H1 (cell line): ENCODE measurements around the gene TMEM139. TPM values are rescaled to one million over a fixed set of nuclear protein-coding genes. Genes with fewer than 3 reads are reported as not detected.

Experiments used
- CTCF ChIA-PET: fragments of 300-600 bp; sonication (Branson Sonifier 250); formaldehyde crosslinking; loops from one replicate; lab custom pipeline; 2021; ENCODE audit not compliant: partially characterized antibody; lab: Charles Lee
- POLR2A ChIA-PET: fragments of 300-600 bp; sonication (Branson Sonifier 250); formaldehyde crosslinking; loops from one replicate; lab custom pipeline; 2021; ENCODE audit warnings: inconsistent platforms; ENCODE audit not compliant: partially characterized antibody; lab: Charles Lee
- DNase-seq, 2 experiments: peaks; one replicate each; pipeline versions ENCODE4 v3.0.0 to v3.0.0-alpha.2; 2010 to 2022; ENCODE audit warnings: low spot score in 2 of 2, low read depth in 1 of 2, mixed read lengths in 1 of 2
- FAIRE-seq: peaks from 2 replicates; lab custom pipeline; 2011; peaks lifted over from hg19 to GRCh38; lab: Jason Lieb, UNC
- H2AFZ ChIP-seq: 2 replicates; pipeline ENCODE4 v1.8.1; 2012; ENCODE audit warnings: low read length, inconsistent platforms
- H2AK5ac ChIP-seq: 2 replicates; pipeline ENCODE4 v1.6.1; 2013; ENCODE audit warnings: low read depth, low read length
- H2BK120ac ChIP-seq: replicated peaks from 2 replicates; pipeline ENCODE3; 2013; ENCODE audit warnings: low read depth, low read length, inconsistent platforms
- H2BK12ac ChIP-seq: 2 replicates; pipeline ENCODE4 v1.6.1; 2013; ENCODE audit warnings: low read depth, low read length
- H2BK15ac ChIP-seq: 2 replicates; pipeline ENCODE4 v1.6.1; 2013; ENCODE audit warnings: low read length
- H2BK20ac ChIP-seq: 2 replicates; pipeline ENCODE4 v1.6.1; 2013; ENCODE audit warnings: low read length
- H2BK5ac ChIP-seq: 2 replicates; pipeline ENCODE4 v1.6.1; 2013; ENCODE audit warnings: low read depth, low read length
- H3K14ac ChIP-seq: 2 replicates; pipeline ENCODE4 v1.6.1; 2013; ENCODE audit warnings: inconsistent platforms; ENCODE audit not compliant: insufficient read length
- H3K18ac ChIP-seq: 2 replicates; pipeline ENCODE4 v1.6.1; 2013; ENCODE audit warnings: low read length; ENCODE audit errors: extremely low read depth
- H3K23ac ChIP-seq: 2 replicates; pipeline ENCODE4 v1.6.1; 2013; ENCODE audit warnings: inconsistent platforms; ENCODE audit not compliant: insufficient read length
- H3K23me2 ChIP-seq: 2 replicates; pipeline ENCODE4 v1.6.1; 2013; ENCODE audit warnings: low read depth, low read length
- H3K27ac ChIP-seq: 2 replicates; pipeline ENCODE4 v1.6.1; 2011; ENCODE audit warnings: low read depth, low read length, inconsistent platforms
- H3K27me3 ChIP-seq, 4 experiments: replicated peaks in 1 of 4; 1 replicate in 1 of 4; 2 replicates in 3 of 4; pipeline versions ENCODE4 v1.6.1 to v1.8.1; 2011 to 2013; ENCODE audit warnings: low read length in 3 of 4, mild to moderate bottlenecking in 3 of 4, inconsistent platforms in 2 of 4, mixed read lengths in 2 of 4, moderate library complexity in 1 of 4; ENCODE audit not compliant: control insufficient read depth in 3 of 4, insufficient read depth in 3 of 4; ENCODE audit errors: extremely low read depth in 1 of 4
- H3K36me3 ChIP-seq, 4 experiments: 2 replicates each; pipeline versions ENCODE4 v1.6.1 to v1.8.1; 2011 to 2013; ENCODE audit warnings: mild to moderate bottlenecking in 4 of 4, low read length in 3 of 4, moderate library complexity in 2 of 4, control low read depth in 1 of 4, inconsistent platforms in 1 of 4; ENCODE audit not compliant: insufficient read depth in 4 of 4, control insufficient read depth in 2 of 4
- H3K4ac ChIP-seq: replicated peaks from 2 replicates; pipeline ENCODE3; 2013; ENCODE audit warnings: low read length, low read depth, mixed read lengths, inconsistent platforms; ENCODE audit not compliant: insufficient read length
- H3K4me1 ChIP-seq, 4 experiments: replicated peaks in 1 of 4; 1 replicate in 1 of 4; 2 replicates in 3 of 4; pipeline versions ENCODE4 v1.6.1 to v1.8.1; 2011 to 2013; ENCODE audit warnings: low read length in 3 of 4, inconsistent platforms in 2 of 4, mixed read lengths in 1 of 4; ENCODE audit not compliant: insufficient read depth in 4 of 4, control insufficient read depth in 3 of 4
- H3K4me2 ChIP-seq, 2 experiments: 2 replicates each; pipeline versions ENCODE4 v1.6.1 to v1.8.1; 2011 to 2013; ENCODE audit warnings: low read depth in 2 of 2, low read length in 2 of 2, control low read depth in 1 of 2, inconsistent platforms in 1 of 2, mild to moderate bottlenecking in 1 of 2; ENCODE audit not compliant: insufficient read depth in 1 of 2
- H3K4me3 ChIP-seq, 4 experiments: fragments of 200-600, 300-600 bp in 1 of 4; sonication (generic), shearing (Covaris generic), sonication (Bioruptor Twin) in 1 of 4; 2 replicates each; pipeline versions ENCODE4 v1.5.1 to v1.8.1; 2011 to 2016; ENCODE audit warnings: low read length in 4 of 4, low read depth in 3 of 4, control low read depth in 2 of 4, inconsistent platforms in 2 of 4, mild to moderate bottlenecking in 2 of 4, mixed read lengths in 1 of 4, moderate library complexity in 1 of 4; ENCODE audit not compliant: insufficient read depth in 2 of 4; ENCODE audit errors: extremely low read depth in 1 of 4
- H3K56ac ChIP-seq: replicated peaks from 2 replicates; pipeline ENCODE3; 2013; ENCODE audit warnings: low read depth, mild to moderate bottlenecking, mixed read lengths, low read length, inconsistent platforms; ENCODE audit not compliant: insufficient read length
- H3K79me1 ChIP-seq: 2 replicates; pipeline ENCODE4 v1.6.1; 2013; ENCODE audit warnings: low read depth, low read length, control low read depth
- H3K79me2 ChIP-seq, 2 experiments: 2 replicates each; pipeline versions ENCODE4 v1.6.1 to v1.8.1; 2012 to 2013; ENCODE audit warnings: low read length in 2 of 2, mild to moderate bottlenecking in 2 of 2, inconsistent platforms in 1 of 2; ENCODE audit not compliant: insufficient read depth in 2 of 2, control insufficient read depth in 1 of 2
- H3K9ac ChIP-seq, 4 experiments: replicated peaks in 1 of 4; 1 replicate in 1 of 4; 2 replicates in 3 of 4; pipeline versions ENCODE4 v1.6.1 to v1.8.1; 2011 to 2013; ENCODE audit warnings: low read depth in 3 of 4, low read length in 3 of 4, control low read depth in 2 of 4, mild to moderate bottlenecking in 2 of 4, moderate library complexity in 2 of 4, inconsistent platforms in 1 of 4; ENCODE audit errors: extremely low read depth in 1 of 4
- H3K9me3 ChIP-seq, 2 experiments: 2 replicates each; pipeline versions ENCODE4 v1.6.1 to v1.8.1; 2012 to 2013; ENCODE audit warnings: mild to moderate bottlenecking in 2 of 2, moderate library complexity in 2 of 2, control low read depth in 1 of 2, inconsistent platforms in 1 of 2, low read depth in 1 of 2, low read length in 1 of 2, mixed read lengths in 1 of 2; ENCODE audit not compliant: insufficient read depth in 2 of 2
- H4K20me1 ChIP-seq, 2 experiments: replicated peaks in 1 of 2; 2 replicates each; pipeline versions ENCODE3 to v1.8.1; 2011 to 2013; ENCODE audit warnings: inconsistent platforms in 2 of 2, low read length in 2 of 2, mild to moderate bottlenecking in 1 of 2; ENCODE audit not compliant: insufficient read depth in 2 of 2, control insufficient read depth in 1 of 2
- H4K5ac ChIP-seq: 2 replicates; pipeline ENCODE4 v1.6.1; 2013; ENCODE audit warnings: low read length, low read depth, mixed read lengths, inconsistent platforms; ENCODE audit not compliant: insufficient read length
- H4K8ac ChIP-seq: 2 replicates; pipeline ENCODE4 v1.8.0; 2013; ENCODE audit warnings: mild to moderate bottlenecking, moderate library complexity, low read length, inconsistent platforms; ENCODE audit not compliant: insufficient read depth; ENCODE audit errors: extremely low read depth
- H4K91ac ChIP-seq: replicated peaks from 2 replicates; pipeline ENCODE3; 2013; ENCODE audit warnings: low read length, mixed read lengths, inconsistent platforms; ENCODE audit not compliant: insufficient read length
- ASH2L ChIP-seq: fragments of 200-600, 300-600 bp; sonication (generic); IDR thresholded peaks from one replicate; pipeline ENCODE4 v1.7.1; 2017; ENCODE audit warnings: low read length
- CREB1 ChIP-seq: IDR thresholded peaks from 2 replicates; pipeline ENCODE4 v1.6.1; 2012; ENCODE audit warnings: inconsistent platforms
- CTCF ChIP-seq, 3 experiments: IDR thresholded peaks; 1 replicate in 2 of 3; 2 replicates in 1 of 3; pipeline versions ENCODE4 v1.5.1 to v1.6.1; 2011; ENCODE audit warnings: low read length in 3 of 3, mild to moderate bottlenecking in 3 of 3, inconsistent platforms in 2 of 3, low read depth in 1 of 3, moderate library complexity in 1 of 3; ENCODE audit not compliant: insufficient read depth in 1 of 3; ENCODE audit errors: control extremely low read depth in 1 of 3
- JUN ChIP-seq: IDR thresholded peaks from 2 replicates; pipeline ENCODE4 v1.6.1; 2011; ENCODE audit warnings: low read depth, mild to moderate bottlenecking, improper control_type of control experiment, low read length
- NANOG ChIP-seq: IDR thresholded peaks from 2 replicates; pipeline ENCODE4 v1.6.1; 2011; ENCODE audit warnings: low read length, low read depth, mild to moderate bottlenecking, inconsistent platforms; ENCODE audit not compliant: insufficient read depth, poor library complexity, severe bottlenecking
- RNF2 ChIP-seq: fragments of 200-900, 300-1000 bp; sonication (generic); IDR thresholded peaks from 2 replicates; pipeline ENCODE4 v1.7.1; 2016; ENCODE audit warnings: borderline replicate concordance, low read depth, mild to moderate bottlenecking, antibody characterized with exemption, low read length; ENCODE audit not compliant: poor library complexity, severe bottlenecking; ENCODE audit errors: missing control alignments
- YY1 ChIP-seq: IDR thresholded peaks from 2 replicates; pipeline ENCODE4 v1.6.1; 2011; ENCODE audit warnings: low read depth, mild to moderate bottlenecking, low read length
- WGBS, 2 experiments: shearing (Covaris generic) in 1 of 2; methylation state at CpG; one replicate each; pipeline versions ENCODE4 v1.1.6 to v1.1.7; 2013 to 2015; ENCODE audit warnings: low lambda C conversion rate in 2 of 2, mixed read lengths in 2 of 2, inconsistent platforms in 1 of 2, low coverage in 1 of 2, missing lambda C conversion rate in 1 of 2; ENCODE audit not compliant: insufficient replicate concordance in 2 of 2, insufficient coverage in 1 of 2, insufficient read length in 1 of 2; ENCODE audit errors: extremely low coverage in 1 of 2, missing lambda C conversion rate in 1 of 2; 5-methylcytosine and 5-hydroxymethylcytosine counted together
- polyA plus RNA-seq, 7 experiments: library from polyadenylated mRNA; depleted of rRNA in 3 of 7; stranded (reverse) in 5 of 7; unstranded in 2 of 7; fragments of >200 nt in 5 of 7; fragments of 200-250 nt in 2 of 7; gene quantifications; 1 replicate in 5 of 7; 2 replicates in 1 of 7; 4 replicates in 1 of 7; pipeline versions ENCODE4 v1.2.1 to v1.2.3, GENCODE V29; 2011 to 2013; ENCODE audit warnings: missing spikeins in 2 of 7, mixed read lengths in 2 of 7
- total RNA-seq: library from RNA; stranded (reverse); fragmentation: NEBNext Ultra II Directional; extraction: Animal tissue kit (Norgen Biotek cat#: 25700); gene quantifications from 2 replicates; pipeline ENCODE4 v1.2.1, GENCODE V29; 2021

TMEM139 gene
- total and polyA plus RNA-seq, 2 of the 8 experiments (the other 6 are each of a cell fraction or from before 2014, with no cell fraction given): 3.2 to 6.7 TPM

GRCh38 chr7:143322760-143323633 lies 38.2 kb downstream of the TMEM139 start:
- Histone ChIP-seq H2BK15ac (peak overlapping the region; percentile 61; the same call in 1 of the 2 replicates), H4K20me1 (no peaks in the 10 kb centered on the region), H3K4me1 (peaks cover 0 to 5% (median 0%) of the 10 kb centered on the region in 4 experiments; a peak in 1 of 7 replicates), H2AK5ac (no peak overlapping the region), H2BK5ac (peak overlapping the region; percentile 27; the same call in 1 of the 2 replicates), H3K4me2 (no peak overlapping the region), H3K36me3 (no peaks in the 10 kb centered on the region), H4K8ac (0 out of 2 replicates have a peak overlapping the region, but pooled peaks have one; percentile 11), H2BK20ac (0 out of 2 replicates have a peak overlapping the region, but pooled peaks have one; percentile 36), H3K9ac (no peak overlapping the region), H4K5ac (no peak overlapping the region), H4K91ac (no peak overlapping the region), H2BK12ac (no peak overlapping the region; the same call in 1 of the 2 replicates), H3K23ac (no peak overlapping the region), H3K27ac (no peak overlapping the region), H3K27me3 (no peaks in the 10 kb centered on the region), H3K14ac (no peak overlapping the region), H3K56ac (no peak overlapping the region), H3K79me1 (no peaks in the 10 kb centered on the region), H3K23me2 (no peaks in the 10 kb centered on the region), H3K9me3 (no peaks in the 10 kb centered on the region), H3K4me3 (no peak overlapping the region), H3K18ac (no peak overlapping the region), H3K79me2 (no peaks in the 10 kb centered on the region), H3K4ac (no peak overlapping the region), H2AFZ (peak overlapping the region; percentile 31; the same call in 1 of the 2 replicates), H2BK120ac (no peak overlapping the region)
- WGBS, 2 experiments: 88% methylated on average over 20 of the region's 23 CpGs; no CpG with 5 or more reads in 1 of the 2 experiments
- TF ChIP-seq CTCF (IDR thresholded peaks at IDR 0.05; ENCODE audit: control extremely low read depth in 1 of 3, insufficient read depth in 1 of 3, low read depth in 1 of 3, low read length in 3 of 3) (no peak), NANOG (no peak), ASH2L (no peak), JUN (no peak), RNF2 (no peak), YY1 (no peak), CREB1 (no peak)
- CTCF ChIA-PET: interaction anchor here (0.9 to 4.5 kb wide), 10 partner anchors 10 to 61 kb away, joined by 3 to 30 read pairs (median 4); no protein-coding TSS in a partner anchor
- POLR2A ChIA-PET: interaction anchor here (0.8 to 1.6 kb wide), 3 partner anchors 22 to 83 kb away, joined by 3 to 6 read pairs (median 3); no protein-coding TSS in a partner anchor
- FAIRE-seq: no peak
- no peak for DNase-seq
